GM23248 (cell line): Measurements from ENCODE around the gene GSE1. TPM values are rescaled to one million over a fixed set of nuclear protein-coding genes. Genes with fewer than 3 reads are reported as not detected.

Source experiments
- DNase-seq: peaks from one replicate; pipeline ENCODE4 v3.0.0-alpha.2; 2015
- H2AFZ ChIP-seq: fragments of 200-600 bp; sonication (generic); 2 replicates; pipeline ENCODE4 v1.6.1; 2016; ENCODE audit warnings: antibody characterized with exemption
- H3F3A ChIP-seq: fragments of 200-600 bp; sonication (generic); 2 replicates; pipeline ENCODE4 v1.6.1; 2016; ENCODE audit warnings: mild to moderate bottlenecking, antibody characterized with exemption, mixed run types; ENCODE audit not compliant: insufficient read depth
- H3K27ac ChIP-seq: fragments of 200-600 bp; sonication (generic); 2 replicates; pipeline ENCODE4 v1.5.1; 2016; ENCODE audit warnings: mild to moderate bottlenecking
- H3K27me3 ChIP-seq: fragments of 200-600 bp; sonication (generic); replicated peaks from 2 replicates; pipeline ENCODE4 v1.6.1; 2016; ENCODE audit warnings: mild to moderate bottlenecking; ENCODE audit not compliant: insufficient read depth
- H3K36me3 ChIP-seq: fragments of 200-600 bp; sonication (generic); 2 replicates; pipeline ENCODE4 v1.6.1; 2016; ENCODE audit warnings: low read depth, mild to moderate bottlenecking
- H3K4me1 ChIP-seq: fragments of 200-600 bp; sonication (generic); 2 replicates; pipeline ENCODE4 v1.6.1; 2016; ENCODE audit warnings: mild to moderate bottlenecking; ENCODE audit not compliant: insufficient read depth
- H3K4me2 ChIP-seq: fragments of 200-600 bp; sonication (generic); one replicate; pipeline ENCODE4 v1.6.1; 2016; ENCODE audit warnings: mild to moderate bottlenecking; ENCODE audit not compliant: unreplicated experiment
- H3K4me3 ChIP-seq: fragments of 200-600 bp; sonication (generic); 2 replicates; pipeline ENCODE4 v1.5.1; 2016; ENCODE audit warnings: mild to moderate bottlenecking
- H3K79me2 ChIP-seq: fragments of 200-600 bp; sonication (generic); 2 replicates; pipeline ENCODE4 v1.6.1; 2016; ENCODE audit warnings: mild to moderate bottlenecking; ENCODE audit not compliant: insufficient read depth
- H3K9ac ChIP-seq: fragments of 200-600 bp; sonication (generic); 2 replicates; pipeline ENCODE4 v1.6.1; 2016; ENCODE audit warnings: mild to moderate bottlenecking
- H3K9me2 ChIP-seq: fragments of 200-600 bp; sonication (generic); 2 replicates; pipeline ENCODE4 v1.6.1; 2016; ENCODE audit warnings: mixed run types, mild to moderate bottlenecking, moderate library complexity; ENCODE audit not compliant: insufficient read depth
- H3K9me3 ChIP-seq: fragments of 200-600 bp; sonication (generic); one replicate; pipeline ENCODE4 v1.6.1; 2017; ENCODE audit warnings: low read depth
- H4K20me1 ChIP-seq: fragments of 200-600 bp; sonication (generic); 2 replicates; pipeline ENCODE4 v1.6.0; 2016; ENCODE audit not compliant: insufficient read depth
- EZH2 ChIP-seq: fragments of 200-600 bp; sonication (generic); IDR thresholded peaks from 2 replicates; pipeline ENCODE4 v1.6.1; 2018; ENCODE audit warnings: antibody characterized with exemption, mild to moderate bottlenecking; ENCODE audit not compliant: insufficient read depth, poor library complexity, severe bottlenecking
- EZH2phosphoT487 ChIP-seq: fragments of 200-600 bp; sonication (generic); IDR thresholded peaks from 2 replicates; pipeline ENCODE4 v1.6.1; 2018; ENCODE audit warnings: antibody characterized with exemption, moderate library complexity, mild to moderate bottlenecking, low read depth; ENCODE audit not compliant: insufficient read depth
- WGBS, 2 experiments: methylation state at CpG; one replicate each; pipeline ENCODE4 v1.1.6; 2015 to 2017; ENCODE audit warnings: low lambda C conversion rate in 2 of 2, low coverage in 1 of 2; ENCODE audit errors: missing lambda C conversion rate in 2 of 2; 5-methylcytosine and 5-hydroxymethylcytosine counted together
- in situ Hi-C: fragments of 300-500 bp; cut with MboI; formaldehyde crosslinking; loops from 2 replicates; pipeline ENCODE4 v1.15.0; 2020
- polyA plus RNA-seq: library from polyadenylated mRNA; unstranded; fragments of >200 nt; fragmentation: Nextera tagmentation; extraction: Ambion mirVana; gene quantifications from 2 replicates; pipeline ENCODE4 v1.2.1, GENCODE V29; 2016
- total RNA-seq: library from RNA; depleted of rRNA; stranded (reverse); fragments of >200 nt; shearing (Covaris generic); gene quantifications from 2 replicates; pipeline ENCODE4 v1.2.3, GENCODE V29; 2014

Gene GSE1
- total and polyA plus RNA-seq, 2 experiments from 2014 or later: 11.6 to 35.1 TPM

GRCh38 chr16:85611444-85612190, 1.5 kb upstream of the GSE1 start:
- H3K9ac ChIP-seq: peak overlapping the region; percentile 86
- H3K4me1 ChIP-seq: peaks cover 22% of the 10 kb centered on the region
- peaks cover 60% of the 10 kb centered on the region for H3K79me2 ChIP-seq
- no peak overlapping the region for H2AFZ ChIP-seq
- no peak for TF ChIP-seq EZH2phosphoT487
- TF ChIP-seq EZH2: no peak
- H3F3A ChIP-seq: no peaks in the 10 kb centered on the region; the same call in 1 of the 2 replicates
- in situ Hi-C loops: no loop called here
- H4K20me1 ChIP-seq: peaks cover 6% of the 10 kb centered on the region; the same call in 1 of the 2 replicates
- no peaks in the 10 kb centered on the region for H3K36me3 ChIP-seq
- DNase-seq: peak; percentile 97
- H3K27ac ChIP-seq: peak overlapping the region; percentile 94
- H3K27me3 ChIP-seq: no peaks in the 10 kb centered on the region
- peak overlapping the region; percentile 66 for H3K4me3 ChIP-seq
- WGBS, 2 experiments: 1 to 2% methylated on average over 27 to 78 of the region's 84 CpGs
- H3K4me2 ChIP-seq: peak overlapping the region; percentile 81
- H3K9me3 ChIP-seq: no peaks in the 10 kb centered on the region
- H3K9me2 ChIP-seq: no peaks in the 10 kb centered on the region

- H3F3A ChIP-seq: no peaks in the 10 kb centered on the region; the same call in 1 of the 2 replicates
- 1 to 2% methylated on average over 20 to 36 of the region's 38 CpGs for WGBS, 2 experiments
- H3K79me2 ChIP-seq: peaks cover 60% of the 10 kb centered on the region
- H3K27ac ChIP-seq: peak overlapping the region; percentile 94
- H2AFZ ChIP-seq: no peak overlapping the region
- peak; percentile 97 for DNase-seq
- no peaks in the 10 kb centered on the region for H3K27me3 ChIP-seq
- in situ Hi-C loops: no loop called here
- peak overlapping the region; percentile 76 for H3K4me3 ChIP-seq
- H3K9me3 ChIP-seq: no peaks in the 10 kb centered on the region
- H3K9me2 ChIP-seq: no peaks in the 10 kb centered on the region
- H3K4me2 ChIP-seq: peak overlapping the region; percentile 72
- TF ChIP-seq EZH2phosphoT487 (no peak), EZH2 (no peak)
- peaks cover 6% of the 10 kb centered on the region; the same call in 1 of the 2 replicates for H4K20me1 ChIP-seq
- H3K36me3 ChIP-seq: no peaks in the 10 kb centered on the region
- H3K9ac ChIP-seq: peak overlapping the region; percentile 86
- H3K4me1 ChIP-seq: peaks cover 22% of the 10 kb centered on the region
Observed at GRCh38 chr16:85612191-85612800, 826 bp upstream of the GSE1 start.

- Histone ChIP-seq H3K4me2 (peak overlapping the region; percentile 60), H3K27me3 (no peaks in the 10 kb centered on the region), H3K9me3 (no peaks in the 10 kb centered on the region), H3K9ac (peak overlapping the region; percentile 86), H2AFZ (no peak overlapping the region), H3K27ac (peak overlapping the region; percentile 94), H3K4me3 (peak overlapping the region; percentile 76), H3K36me3 (no peaks in the 10 kb centered on the region), H3K4me1 (peaks cover 22% of the 10 kb centered on the region), H3K79me2 (peaks cover 59% of the 10 kb centered on the region), H3K9me2 (no peaks in the 10 kb centered on the region), H3F3A (no peaks in the 10 kb centered on the region; the same call in 1 of the 2 replicates), H4K20me1 (peaks cover 6% of the 10 kb centered on the region; the same call in 1 of the 2 replicates)
- no peak for TF ChIP-seq EZH2phosphoT487
- 2 to 7% methylated on average over 11 to 62 of the region's 67 CpGs for WGBS, 2 experiments
- in situ Hi-C loops: no loop called here
- DNase-seq: peak; percentile 79
Observed at GRCh38 chr16:85613604-85614337, 649 bp downstream of the GSE1 start.

- H3K4me3 ChIP-seq: peak overlapping the region; percentile 76
- H4K20me1 ChIP-seq: peaks cover 12% of the 10 kb centered on the region; the same call in 1 of the 2 replicates
- no peaks in the 10 kb centered on the region for H3K9me3 ChIP-seq
- no peak for DNase-seq
- H3K4me2 ChIP-seq: no peak overlapping the region
- no peak overlapping the region for H2AFZ ChIP-seq
- H3K79me2 ChIP-seq: peaks cover 59% of the 10 kb centered on the region
- no peaks in the 10 kb centered on the region for H3K36me3 ChIP-seq
- 83 to 92% methylated on average over 22 to 41 of the region's 41 CpGs for WGBS, 2 experiments
- H3K27me3 ChIP-seq: no peaks in the 10 kb centered on the region
- no peak for TF ChIP-seq EZH2phosphoT487
- TF ChIP-seq EZH2: no peak
- H3K9ac ChIP-seq: peak overlapping the region; percentile 28; the same call in 1 of the 2 replicates
- peaks cover 22% of the 10 kb centered on the region for H3K4me1 ChIP-seq
- in situ Hi-C loops: no loop called here
- no peaks in the 10 kb centered on the region for H3K9me2 ChIP-seq
- no peak overlapping the region for H3K27ac ChIP-seq
- no peaks in the 10 kb centered on the region for H3F3A ChIP-seq
Observed at GRCh38 chr16:85614338-85615013, 1.4 kb downstream of the GSE1 start.
